Glutamatergic neuron (in vitro differentiated cells): ENCODE results near the gene B3GALNT2. TPM values are rescaled to one million over a fixed set of nuclear protein-coding genes. Genes with fewer than 3 reads are reported as not detected.
"Not testable (repeated sequence)": the region's sequence is repeated elsewhere in the genome, so short reads cannot be mapped to it uniquely, and the experiment has no call there.

Experiments
- DNase-seq: peaks from one replicate; pipeline ENCODE4 v3.0.0; 2022
- H3K27ac Mint-ChIP-seq: one replicate; pipeline ENCODE4 v1.8.0; 2020; ENCODE audit warnings: mild to moderate bottlenecking, mixed read lengths, inconsistent platforms; ENCODE audit not compliant: unreplicated experiment
- H3K27me3 Mint-ChIP-seq: one replicate; pipeline ENCODE4 v1.8.0; 2020; ENCODE audit warnings: mild to moderate bottlenecking, moderate library complexity, mixed read lengths, inconsistent platforms; ENCODE audit not compliant: unreplicated experiment
- H3K36me3 Mint-ChIP-seq: one replicate; pipeline ENCODE4 v1.8.0; 2020; ENCODE audit warnings: mild to moderate bottlenecking, mixed read lengths, inconsistent platforms; ENCODE audit not compliant: unreplicated experiment
- H3K4me1 Mint-ChIP-seq: one replicate; pipeline ENCODE4 v1.8.0; 2020; ENCODE audit warnings: mild to moderate bottlenecking, low read depth, mixed read lengths, inconsistent platforms; ENCODE audit not compliant: unreplicated experiment
- H3K4me3 Mint-ChIP-seq: one replicate; pipeline ENCODE4 v1.8.0; 2020; ENCODE audit warnings: mild to moderate bottlenecking, mixed read lengths, inconsistent platforms; ENCODE audit not compliant: unreplicated experiment
- H3K9me3 Mint-ChIP-seq: one replicate; pipeline ENCODE4 v1.8.0; 2020; ENCODE audit warnings: mild to moderate bottlenecking, moderate library complexity, mixed read lengths, inconsistent platforms; ENCODE audit not compliant: unreplicated experiment
- CTCF ChIP-seq: fragments of 200-600 bp; sonication (generic); IDR thresholded peaks from one replicate; pipeline ENCODE4 v1.5.0; 2021; ENCODE audit not compliant: partially characterized antibody, unreplicated experiment
- total RNA-seq: library from RNA; stranded (reverse); fragmentation: NEBNext Ultra II Directional; extraction: Animal tissue kit (Norgen Biotek cat#: 25700); gene quantifications from one replicate; pipeline ENCODE4 v1.2.1, GENCODE V29; 2021; ENCODE audit not compliant: unreplicated experiment

The B3GALNT2 gene
- total RNA-seq, 1 donor from 2014 or later: 12.3 TPM

DNA sequence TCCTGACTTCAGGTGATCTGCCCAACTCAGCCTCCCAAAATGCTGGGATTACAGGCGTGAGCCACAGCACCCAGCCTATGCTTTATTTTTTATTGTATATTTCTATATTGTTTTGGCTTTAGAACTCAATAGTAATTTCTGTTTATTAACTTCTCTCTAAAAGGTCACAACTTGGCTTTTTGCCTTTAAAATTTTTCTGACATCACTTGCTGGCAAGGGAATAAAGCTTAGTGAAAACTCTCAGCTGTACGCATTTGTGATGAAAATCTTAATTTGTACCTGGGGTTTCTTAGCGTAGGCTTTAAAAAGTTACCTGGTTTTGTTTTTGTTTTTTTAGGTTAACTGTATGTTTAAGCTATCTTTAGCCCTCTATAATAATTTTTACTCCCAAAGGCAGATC is 36.2 kb downstream of the B3GALNT2 start:
- H3K36me3 Mint-ChIP-seq: no peaks in the 10 kb centered on the region
- H3K9me3 Mint-ChIP-seq: no peaks in the 10 kb centered on the region
- peaks cover 1% of the 10 kb centered on the region for H3K4me1 Mint-ChIP-seq
- no peak for TF ChIP-seq CTCF
- DNase-seq: no peak
- no peak overlapping the region for H3K4me3 Mint-ChIP-seq
- no peak overlapping the region for H3K27ac Mint-ChIP-seq
- H3K27me3 Mint-ChIP-seq: no peaks in the 10 kb centered on the region

DNA sequence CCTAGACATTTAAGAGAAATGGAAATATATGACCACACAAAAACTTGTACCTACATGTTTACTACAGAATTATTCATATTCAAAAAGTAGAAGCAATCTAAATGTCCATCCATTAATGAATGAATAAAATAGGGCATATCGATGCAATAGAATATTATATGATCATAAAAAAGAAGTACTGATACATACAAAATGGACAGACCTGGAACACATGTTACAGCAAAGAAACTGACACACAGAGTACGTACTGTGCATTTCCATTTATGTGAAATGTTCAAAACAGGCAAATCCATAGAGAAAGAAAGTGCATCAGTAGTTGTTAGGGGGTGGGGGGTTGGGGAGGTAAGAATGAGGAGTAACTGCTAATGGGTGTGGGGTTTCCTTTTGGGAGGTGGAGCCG is 39.2 kb downstream of the B3GALNT2 start:
- no peaks in the 10 kb centered on the region for H3K27me3 Mint-ChIP-seq
- H3K27ac Mint-ChIP-seq: no peak overlapping the region
- no peak for TF ChIP-seq CTCF
- no peaks in the 10 kb centered on the region for H3K4me1 Mint-ChIP-seq
- DNase-seq: no peak
- H3K9me3 Mint-ChIP-seq: no peaks in the 10 kb centered on the region
- no peaks in the 10 kb centered on the region for H3K36me3 Mint-ChIP-seq
- no peak overlapping the region for H3K4me3 Mint-ChIP-seq

DNA sequence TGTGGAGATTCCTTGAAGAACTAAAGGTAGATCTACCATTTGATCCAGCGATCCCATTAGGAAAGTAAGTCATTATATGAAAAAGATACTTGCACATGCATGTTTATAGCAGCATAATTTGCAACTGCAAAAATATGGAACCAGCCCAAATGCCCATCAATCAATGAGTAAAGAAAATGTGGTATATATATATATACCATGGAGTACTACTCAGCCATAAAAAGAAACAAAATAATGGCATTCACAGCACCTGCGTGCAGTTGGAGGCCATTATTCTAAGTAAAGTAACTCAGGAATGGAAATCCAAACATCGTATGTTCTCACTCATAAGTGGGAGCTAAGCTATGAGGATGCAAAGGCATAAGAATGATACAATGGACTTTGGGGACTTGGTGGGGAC is 41.4 kb downstream of the B3GALNT2 start:
- DNase-seq, H3K27ac Mint-ChIP-seq, H3K4me1 Mint-ChIP-seq: not testable (repeated sequence)

DNA sequence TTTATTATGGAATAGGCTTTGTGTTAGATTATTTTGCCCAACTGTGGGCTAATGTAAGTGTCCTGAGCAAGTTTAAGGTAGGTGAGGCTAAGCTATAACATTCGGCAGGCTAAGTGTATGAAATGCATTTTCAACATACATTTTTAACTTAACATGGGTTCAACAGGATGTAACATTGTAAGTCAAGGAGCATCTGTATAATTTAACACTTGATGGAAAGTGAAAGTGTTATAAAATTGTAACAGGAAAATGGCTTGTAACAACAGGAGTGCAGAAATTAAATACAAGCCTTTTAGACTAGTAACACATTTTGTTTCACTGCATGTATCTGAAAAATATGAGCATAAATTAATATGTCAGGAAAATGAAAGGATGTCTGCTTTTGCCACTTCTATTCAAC is 42.3 kb downstream of the B3GALNT2 start:
- Mint-ChIP-seq H3K27me3 (no peaks in the 10 kb centered on the region), H3K4me3 (no peak overlapping the region), H3K27ac (no peak overlapping the region), H3K9me3 (no peaks in the 10 kb centered on the region), H3K36me3 (no peaks in the 10 kb centered on the region), H3K4me1 (no peaks in the 10 kb centered on the region)
- no peak for DNase-seq
- no peak for TF ChIP-seq CTCF

More for the DNA sequence above, 41.4 kb downstream of the B3GALNT2 start:
- not testable (repeated sequence) for H3K36me3 Mint-ChIP-seq, H3K9me3 Mint-ChIP-seq, H3K27me3 Mint-ChIP-seq, H3K4me3 Mint-ChIP-seq

GRCh38 chr1:235460770-235461169 is 43.5 kb downstream of the B3GALNT2 start:
- H3K9me3 Mint-ChIP-seq: no peaks in the 10 kb centered on the region
- H3K4me1 Mint-ChIP-seq: peaks cover 6% of the 10 kb centered on the region
- no peak overlapping the region for H3K4me3 Mint-ChIP-seq
- H3K27me3 Mint-ChIP-seq: no peaks in the 10 kb centered on the region
- no peaks in the 10 kb centered on the region for H3K36me3 Mint-ChIP-seq
- no peak for DNase-seq
- no peak for TF ChIP-seq CTCF
- H3K27ac Mint-ChIP-seq: no peak overlapping the region

DNA sequence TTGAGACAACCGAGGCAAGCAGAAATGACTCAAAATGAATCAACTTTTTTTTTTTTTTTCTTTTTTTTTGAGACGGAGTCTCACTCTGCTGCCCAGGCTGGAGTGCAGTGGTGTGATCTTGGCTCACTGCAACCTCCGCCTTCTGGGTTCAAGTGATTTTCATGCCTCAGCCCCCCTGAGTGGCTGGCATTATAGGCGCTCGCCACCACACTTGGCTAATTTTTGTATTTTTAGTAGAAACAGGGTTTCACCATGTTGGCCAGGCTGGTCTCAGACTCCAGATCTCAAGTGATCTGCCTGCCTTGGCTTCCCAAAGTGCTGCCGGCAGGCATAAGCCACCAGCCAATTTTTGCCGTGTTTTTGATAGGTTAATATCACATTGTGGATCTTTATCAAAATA is 46.4 kb downstream of the B3GALNT2 start:
- not testable (repeated sequence) for DNase-seq, H3K4me3 Mint-ChIP-seq, H3K36me3 Mint-ChIP-seq, H3K9me3 Mint-ChIP-seq, H3K27me3 Mint-ChIP-seq, H3K27ac Mint-ChIP-seq
- peaks cover 11% of the 10 kb centered on the region for H3K4me1 Mint-ChIP-seq
